ENCODE data around the gene SP8. TPM values are rescaled to one million over a fixed set of nuclear protein-coding genes. Genes with fewer than 3 reads are reported as not detected.

Gene SP8
- total RNA-seq, 1 experiment from 2014 or later = 63.6 TPM

GRCh38 chr7:20776214-20776911 lies 10.3 kb downstream of the SP8 start:
- H3K27me3 Mint-ChIP-seq (ENCODE audit: low read depth) = peaks cover 21% of the 10 kb centered on the region

DNA sequence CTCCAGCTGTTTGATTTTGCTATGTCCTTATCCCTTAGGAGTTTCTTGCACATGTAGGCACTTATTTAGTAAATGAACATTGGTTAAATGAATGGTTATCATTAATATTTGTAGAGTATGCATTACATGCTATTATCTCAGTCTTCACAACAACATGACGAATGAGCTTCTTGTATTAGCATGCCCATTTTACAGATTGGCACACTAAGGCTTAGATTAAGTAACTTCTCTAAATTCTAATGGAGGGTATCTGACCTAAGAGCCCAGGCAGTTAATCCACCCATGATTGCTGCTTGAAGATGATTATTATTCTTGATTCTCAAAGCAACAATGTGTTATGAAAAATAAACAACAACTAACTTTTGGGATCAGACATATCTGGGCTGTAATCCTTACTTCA lies 32.7 kb downstream of the SP8 start:
- POLR2A ChIA-PET = no interaction called here

More at GRCh38 chr7:20776214-20776911, 10.3 kb downstream of the SP8 start:
- Mint-ChIP-seq H3K4me3 (peak overlapping the region; percentile 77), H3K9me3 (no peaks in the 10 kb centered on the region), H3K4me1 (peaks cover 62% of the 10 kb centered on the region), H3K27ac (peak overlapping the region; percentile 89), H3K36me3 (no peaks in the 10 kb centered on the region)
- POLR2A ChIA-PET = interaction anchor here (0.5 to 2.2 kb wide), 10 partner anchors 8 to 1306 kb away, joined by 3 to 15 read pairs (median 4); partner anchors contain the start of gene SP8
- CTCF ChIA-PET = interaction anchor here (0.8 to 4.5 kb wide), 22 partner anchors 9 to 992 kb away, joined by 3 to 74 read pairs (median 5); partner anchors contain the start of genes SP4 and SP8
- peak; percentile 83 for DNase-seq (ENCODE audit: low spot score)
- peak; percentile 68; the same call in 1 of the 2 replicates for TF ChIP-seq FOXK1 (CRISPR knock-in tag; IDR thresholded peaks at IDR 0.05)
- 0 out of 2 replicates have a peak, but pooled peaks have one; percentile 40 for TF ChIP-seq SP1 (CRISPR knock-in tag; conservative IDR thresholded peaks at IDR 0.05)
- peak; percentile 96 for TF ChIP-seq TEAD1 (CRISPR knock-in tag; IDR thresholded peaks at IDR 0.05)
- TF ChIP-seq ZNF121 (CRISPR knock-in tag; IDR thresholded peaks at IDR 0.05) = peak; percentile 90
- TF ChIP-seq ETV6 (CRISPR knock-in tag; IDR thresholded peaks at IDR 0.05) = peak; percentile 70
- no peak for TF ChIP-seq ZNF263 (CRISPR knock-in tag; IDR thresholded peaks at IDR 0.05; ENCODE audit: low read depth)
- TF ChIP-seq, protein P1, sequence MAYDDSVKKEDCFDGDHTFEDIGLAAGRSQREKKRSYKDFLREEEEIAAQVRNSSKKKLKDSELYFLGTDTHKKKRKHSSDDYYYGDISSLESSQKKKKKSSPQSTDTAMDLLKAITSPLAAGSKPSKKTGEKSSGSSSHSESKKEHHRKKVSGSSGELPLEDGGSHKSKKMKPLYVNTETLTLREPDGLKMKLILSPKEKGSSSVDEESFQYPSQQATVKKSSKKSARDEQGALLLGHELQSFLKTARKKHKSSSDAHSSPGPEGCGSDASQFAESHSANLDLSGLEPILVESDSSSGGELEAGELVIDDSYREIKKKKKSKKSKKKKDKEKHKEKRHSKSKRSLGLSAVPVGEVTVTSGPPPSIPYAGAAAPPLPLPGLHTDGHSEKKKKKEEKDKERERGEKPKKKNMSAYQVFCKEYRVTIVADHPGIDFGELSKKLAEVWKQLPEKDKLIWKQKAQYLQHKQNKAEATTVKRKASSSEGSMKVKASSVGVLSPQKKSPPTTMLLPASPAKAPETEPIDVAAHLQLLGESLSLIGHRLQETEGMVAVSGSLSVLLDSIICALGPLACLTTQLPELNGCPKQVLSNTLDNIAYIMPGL (CRISPR knock-in tag; IDR thresholded peaks at IDR 0.05) = peak; percentile 35; the same call in 1 of the 2 replicates
- 0 out of 2 replicates have a peak, but pooled peaks have one; percentile 27 for TF ChIP-seq TEAD4 (CRISPR knock-in tag; IDR thresholded peaks at IDR 0.05)
- no peak for TF ChIP-seq SMAD4 (CRISPR knock-in tag; IDR thresholded peaks at IDR 0.05)
- peak; percentile 64 for ATAC-seq

DNA sequence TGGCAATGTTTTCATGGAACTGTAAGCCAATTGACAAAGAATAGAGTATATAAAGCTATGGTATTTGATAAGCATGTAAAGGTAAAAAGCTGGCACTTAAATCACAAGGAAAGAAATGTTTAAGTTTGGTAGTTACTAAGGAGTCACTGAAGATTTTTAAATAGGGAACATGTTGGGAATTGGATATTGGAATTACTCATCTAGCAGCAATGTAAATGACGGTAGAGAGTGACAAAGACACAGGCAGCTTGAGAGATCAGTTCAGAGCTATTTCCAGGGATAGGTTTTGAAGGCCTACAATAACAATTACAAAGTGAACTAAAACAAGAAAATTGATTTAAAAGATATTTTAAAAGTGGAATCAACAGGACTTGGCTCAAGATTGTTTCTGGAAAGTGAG lies 36.8 kb downstream of the SP8 start:
- ATAC-seq (no peak), DNase-seq (ENCODE audit: low spot score) (no peak)
- ChIA-PET CTCF (no interaction called here), POLR2A (no interaction called here)
- Mint-ChIP-seq H3K27me3 (ENCODE audit: low read depth) (no peaks in the 10 kb centered on the region), H3K4me3 (no peak overlapping the region), H3K4me1 (peaks cover 14% of the 10 kb centered on the region), H3K36me3 (no peaks in the 10 kb centered on the region), H3K27ac (no peak overlapping the region), H3K9me3 (no peaks in the 10 kb centered on the region)
- TF ChIP-seq ETV6 (CRISPR knock-in tag; IDR thresholded peaks at IDR 0.05) (no peak), PRDM15 (CRISPR knock-in tag; IDR thresholded peaks at IDR 0.05) (no peak), KAT7 (CRISPR knock-in tag; IDR thresholded peaks at IDR 0.05; ENCODE audit: borderline replicate concordance) (no peak), GABPB1 (CRISPR knock-in tag; IDR thresholded peaks at IDR 0.05) (no peak), FOXP4 (CRISPR knock-in tag; IDR thresholded peaks at IDR 0.05) (no peak), ZNF671 (CRISPR knock-in tag; IDR thresholded peaks at IDR 0.05) (no peak)
- TF ChIP-seq, protein P2, sequence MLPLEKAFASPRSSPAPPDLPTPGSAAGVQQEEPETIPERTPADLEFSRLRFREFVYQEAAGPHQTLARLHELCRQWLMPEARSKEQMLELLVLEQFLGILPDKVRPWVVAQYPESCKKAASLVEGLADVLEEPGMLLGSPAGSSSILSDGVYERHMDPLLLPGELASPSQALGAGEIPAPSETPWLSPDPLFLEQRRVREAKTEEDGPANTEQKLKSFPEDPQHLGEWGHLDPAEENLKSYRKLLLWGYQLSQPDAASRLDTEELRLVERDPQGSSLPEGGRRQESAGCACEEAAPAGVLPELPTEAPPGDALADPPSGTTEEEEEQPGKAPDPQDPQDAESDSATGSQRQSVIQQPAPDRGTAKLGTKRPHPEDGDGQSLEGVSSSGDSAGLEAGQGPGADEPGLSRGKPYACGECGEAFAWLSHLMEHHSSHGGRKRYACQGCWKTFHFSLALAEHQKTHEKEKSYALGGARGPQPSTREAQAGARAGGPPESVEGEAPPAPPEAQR (CRISPR knock-in tag; IDR thresholded peaks at IDR 0.05) = no peak
- TF ChIP-seq, protein P3, sequence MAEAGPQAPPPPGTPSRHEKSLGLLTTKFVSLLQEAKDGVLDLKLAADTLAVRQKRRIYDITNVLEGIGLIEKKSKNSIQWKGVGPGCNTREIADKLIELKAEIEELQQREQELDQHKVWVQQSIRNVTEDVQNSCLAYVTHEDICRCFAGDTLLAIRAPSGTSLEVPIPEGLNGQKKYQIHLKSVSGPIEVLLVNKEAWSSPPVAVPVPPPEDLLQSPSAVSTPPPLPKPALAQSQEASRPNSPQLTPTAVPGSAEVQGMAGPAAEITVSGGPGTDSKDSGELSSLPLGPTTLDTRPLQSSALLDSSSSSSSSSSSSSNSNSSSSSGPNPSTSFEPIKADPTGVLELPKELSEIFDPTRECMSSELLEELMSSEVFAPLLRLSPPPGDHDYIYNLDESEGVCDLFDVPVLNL (CRISPR knock-in tag; IDR thresholded peaks at IDR 0.05; ENCODE audit: borderline replicate concordance, low read depth) = no peak

More for the DNA sequence above, 32.7 kb downstream of the SP8 start:
- Mint-ChIP-seq H3K27me3 (ENCODE audit: low read depth) (no peaks in the 10 kb centered on the region), H3K27ac (no peak overlapping the region), H3K36me3 (no peaks in the 10 kb centered on the region), H3K9me3 (no peaks in the 10 kb centered on the region), H3K4me3 (no peak overlapping the region), H3K4me1 (no peaks in the 10 kb centered on the region)
- ATAC-seq (no peak), DNase-seq (ENCODE audit: low spot score) (no peak)
- CTCF ChIA-PET = interaction anchor here (1.2 kb wide), 1 partner anchor 9 kb away, joined by 3 read pairs; no protein-coding TSS in a partner anchor
- TF ChIP-seq ETV6 (CRISPR knock-in tag; IDR thresholded peaks at IDR 0.05) = no peak
- TF ChIP-seq, protein P4, sequence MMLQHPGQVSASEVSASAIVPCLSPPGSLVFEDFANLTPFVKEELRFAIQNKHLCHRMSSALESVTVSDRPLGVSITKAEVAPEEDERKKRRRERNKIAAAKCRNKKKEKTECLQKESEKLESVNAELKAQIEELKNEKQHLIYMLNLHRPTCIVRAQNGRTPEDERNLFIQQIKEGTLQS (CRISPR knock-in tag; conservative IDR thresholded peaks at IDR 0.05) = no peak
- no peak for TF ChIP-seq PREB (CRISPR knock-in tag; IDR thresholded peaks at IDR 0.05; ENCODE audit: borderline replicate concordance)
- no peak for TF ChIP-seq NFE2L1 (CRISPR knock-in tag; IDR thresholded peaks at IDR 0.05)

All from WTC11 (cell line).